ENCODE measurements around the gene TOP3B. TPM values are rescaled to one million over a fixed set of nuclear protein-coding genes. Genes with fewer than 3 reads are reported as not detected.

Gene TOP3B
- total RNA-seq, 1 experiment from 2014 or later = 42.4 TPM

DNA sequence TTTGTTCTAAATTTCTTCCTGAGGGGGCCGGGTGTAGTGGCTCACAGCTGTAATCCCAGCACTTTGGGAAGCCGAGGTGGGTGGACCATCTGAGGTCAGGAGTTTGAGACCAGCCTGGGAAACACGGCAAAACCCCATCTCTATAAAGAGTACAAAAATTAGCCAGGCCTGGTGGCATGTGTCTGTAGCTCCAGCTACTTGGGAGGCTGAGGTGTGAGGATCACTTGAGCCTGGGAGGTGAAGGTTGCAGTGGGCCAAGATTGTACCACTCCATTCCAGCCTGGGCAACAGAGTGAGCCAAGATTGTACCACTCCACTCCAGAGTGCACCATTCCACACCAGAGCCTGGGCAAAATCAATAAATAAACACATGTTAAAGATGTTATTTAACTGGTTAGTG lies 20.6 kb upstream of the TOP3B start:
- no peak for DNase-seq
- Histone ChIP-seq H4K20me1 (ENCODE audit: low read length) (no peaks in the 10 kb centered on the region), H3K4me3 (ENCODE audit: low read length) (no peak overlapping the region), H3K4me1 (ENCODE audit: insufficient read depth, low read length) (no peaks in the 10 kb centered on the region), H2AFZ (ENCODE audit: low read length) (no peak overlapping the region), H3F3A (ENCODE audit: low read length, unreplicated experiment) (no peaks in the 10 kb centered on the region), H3K27me3 (ENCODE audit: low read length) (peaks cover 37% of the 10 kb centered on the region), H3K36me3 (ENCODE audit: low read depth, low read length) (no peaks in the 10 kb centered on the region), H3K27ac (ENCODE audit: low read length) (no peak overlapping the region), H3K9me3 (ENCODE audit: low read length) (no peaks in the 10 kb centered on the region), H3K4me2 (ENCODE audit: low read length) (no peak overlapping the region), H3K9ac (ENCODE audit: low read length) (no peak overlapping the region), H3K9me2 (replicated peaks; ENCODE audit: low read length) (no peaks in the 10 kb centered on the region), H3K79me2 (ENCODE audit: low read length) (no peaks in the 10 kb centered on the region)
- TF ChIP-seq EZH2phosphoT487 (IDR thresholded peaks at IDR 0.05; ENCODE audit: borderline replicate concordance, low read length) (no peak), EZH2 (IDR thresholded peaks at IDR 0.05; ENCODE audit: low read length, unreplicated experiment) (no peak)
- TF ChIP-seq, protein P1, sequence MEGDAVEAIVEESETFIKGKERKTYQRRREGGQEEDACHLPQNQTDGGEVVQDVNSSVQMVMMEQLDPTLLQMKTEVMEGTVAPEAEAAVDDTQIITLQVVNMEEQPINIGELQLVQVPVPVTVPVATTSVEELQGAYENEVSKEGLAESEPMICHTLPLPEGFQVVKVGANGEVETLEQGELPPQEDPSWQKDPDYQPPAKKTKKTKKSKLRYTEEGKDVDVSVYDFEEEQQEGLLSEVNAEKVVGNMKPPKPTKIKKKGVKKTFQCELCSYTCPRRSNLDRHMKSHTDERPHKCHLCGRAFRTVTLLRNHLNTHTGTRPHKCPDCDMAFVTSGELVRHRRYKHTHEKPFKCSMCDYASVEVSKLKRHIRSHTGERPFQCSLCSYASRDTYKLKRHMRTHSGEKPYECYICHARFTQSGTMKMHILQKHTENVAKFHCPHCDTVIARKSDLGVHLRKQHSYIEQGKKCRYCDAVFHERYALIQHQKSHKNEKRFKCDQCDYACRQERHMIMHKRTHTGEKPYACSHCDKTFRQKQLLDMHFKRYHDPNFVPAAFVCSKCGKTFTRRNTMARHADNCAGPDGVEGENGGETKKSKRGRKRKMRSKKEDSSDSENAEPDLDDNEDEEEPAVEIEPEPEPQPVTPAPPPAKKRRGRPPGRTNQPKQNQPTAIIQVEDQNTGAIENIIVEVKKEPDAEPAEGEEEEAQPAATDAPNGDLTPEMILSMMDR (conservative IDR thresholded peaks at IDR 0.05; ENCODE audit: low read depth, low read length) = no peak
- ATAC-seq = no peak
- ChIA-PET CTCF (no interaction called here), POLR2A (ENCODE audit: unreplicated experiment) (no interaction called here)
- BruUV-seq (replicated peaks) = no TSS peak
- intact Hi-C loops (cut with micrococcal nuclease) = no loop called here

DNA sequence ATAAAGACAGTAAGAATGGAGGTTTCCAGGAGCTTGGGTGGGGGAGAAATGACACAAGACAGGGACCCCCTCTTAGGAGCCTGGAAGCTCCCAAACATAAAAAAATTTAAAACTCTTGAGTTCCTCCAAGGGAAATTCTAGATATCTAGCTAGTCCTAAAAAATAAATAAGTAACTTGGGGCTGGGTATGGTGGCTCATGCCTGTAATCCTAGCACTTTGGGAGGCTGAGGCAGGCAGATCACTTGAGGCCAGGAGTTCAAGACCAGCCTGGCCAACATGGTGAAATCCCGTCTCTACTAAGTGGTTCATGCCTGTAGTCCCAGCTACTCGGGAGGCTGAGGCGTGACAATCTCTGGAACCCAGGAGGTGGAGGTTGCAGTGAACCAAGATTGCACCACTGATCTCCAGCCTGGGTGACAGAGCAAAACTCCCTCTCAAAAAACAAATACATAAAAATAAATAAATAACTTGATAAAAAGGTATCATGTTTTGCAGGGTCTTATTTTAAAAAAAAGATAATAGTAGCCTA lies 20.0 kb upstream of the TOP3B start:
- Histone ChIP-seq H3K27ac (ENCODE audit: low read length) (no peak overlapping the region), H3K36me3 (ENCODE audit: low read depth, low read length) (no peaks in the 10 kb centered on the region), H3K79me2 (ENCODE audit: low read length) (no peaks in the 10 kb centered on the region), H3K9ac (ENCODE audit: low read length) (no peak overlapping the region), H3K9me2 (replicated peaks; ENCODE audit: low read length) (no peaks in the 10 kb centered on the region), H4K20me1 (ENCODE audit: low read length) (no peaks in the 10 kb centered on the region), H2AFZ (ENCODE audit: low read length) (no peak overlapping the region), H3F3A (ENCODE audit: low read length, unreplicated experiment) (no peaks in the 10 kb centered on the region), H3K4me2 (ENCODE audit: low read length) (no peak overlapping the region), H3K27me3 (ENCODE audit: low read length) (peaks cover 37% of the 10 kb centered on the region), H3K4me1 (ENCODE audit: insufficient read depth, low read length) (no peaks in the 10 kb centered on the region), H3K4me3 (ENCODE audit: low read length) (no peak overlapping the region), H3K9me3 (ENCODE audit: low read length) (no peaks in the 10 kb centered on the region)
- TF ChIP-seq, protein P1 (conservative IDR thresholded peaks at IDR 0.05; ENCODE audit: low read depth, low read length) = no peak
- TF ChIP-seq EZH2phosphoT487 (IDR thresholded peaks at IDR 0.05; ENCODE audit: borderline replicate concordance, low read length) (no peak), EZH2 (IDR thresholded peaks at IDR 0.05; ENCODE audit: low read length, unreplicated experiment) (no peak)
- intact Hi-C loops (cut with micrococcal nuclease) = no loop called here
- ChIA-PET POLR2A (ENCODE audit: unreplicated experiment) (no interaction called here), CTCF (no interaction called here)
- ATAC-seq (no peak), DNase-seq (no peak)
- no TSS peak for BruUV-seq (replicated peaks)

DNA sequence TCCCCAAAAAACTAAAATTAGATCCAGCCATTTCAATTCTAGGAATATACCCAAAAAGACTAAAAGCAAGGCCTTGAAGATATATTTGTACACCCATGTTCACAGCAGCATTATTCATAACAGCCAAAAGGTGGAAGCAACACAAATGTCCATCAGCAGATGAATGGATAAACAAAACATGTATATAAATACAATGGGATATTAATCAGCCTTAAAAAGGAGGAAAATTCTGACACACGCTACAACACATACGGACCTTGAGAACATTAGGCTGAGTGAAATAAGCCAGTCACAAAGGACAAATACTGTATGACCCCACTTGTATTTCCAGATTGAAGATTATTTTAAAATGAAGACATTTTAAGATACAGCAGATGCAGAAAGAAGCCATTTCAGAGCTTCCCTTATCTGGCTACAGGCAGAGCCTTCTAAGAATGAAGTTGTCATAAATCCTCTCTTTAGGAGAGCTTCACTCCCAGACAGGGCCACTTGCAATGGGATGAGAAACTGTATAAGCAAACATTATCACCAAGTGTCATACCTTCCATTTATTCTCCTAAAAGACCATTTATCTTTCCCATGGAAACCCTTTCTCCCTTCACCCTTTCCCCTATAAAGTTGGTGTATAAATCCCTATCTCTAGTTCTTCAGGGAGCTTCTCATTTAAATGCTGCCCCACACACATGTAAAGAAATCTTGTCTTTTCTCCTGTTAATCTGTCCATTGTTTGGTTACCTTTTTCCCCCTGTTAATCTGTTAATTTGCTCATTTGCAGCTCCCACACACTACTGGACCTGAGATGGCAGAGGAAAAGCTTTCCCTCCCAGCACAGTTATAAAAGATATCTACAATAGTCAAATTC lies 19.3 kb upstream of the TOP3B start:
- BruUV-seq (replicated peaks) = no TSS peak
- CTCF ChIA-PET = no interaction called here
- no peak overlapping the region for H3K4me3 ChIP-seq (ENCODE audit: low read length)
- DNase-seq = no peak
- no peak overlapping the region for H3K27ac ChIP-seq (ENCODE audit: low read length)
- no peaks in the 10 kb centered on the region for H3K4me1 ChIP-seq (ENCODE audit: insufficient read depth, low read length)
- H3K36me3 ChIP-seq (ENCODE audit: low read depth, low read length) = no peaks in the 10 kb centered on the region
- intact Hi-C loops (cut with micrococcal nuclease) = no loop called here
- no peak for ATAC-seq
- H2AFZ ChIP-seq (ENCODE audit: low read length) = no peak overlapping the region
- no peak overlapping the region for H3K4me2 ChIP-seq (ENCODE audit: low read length)
- H3K79me2 ChIP-seq (ENCODE audit: low read length) = no peaks in the 10 kb centered on the region
- peaks cover 37% of the 10 kb centered on the region for H3K27me3 ChIP-seq (ENCODE audit: low read length)
- H3K9ac ChIP-seq (ENCODE audit: low read length) = no peak overlapping the region
- no peaks in the 10 kb centered on the region for H4K20me1 ChIP-seq (ENCODE audit: low read length)
- POLR2A ChIA-PET (ENCODE audit: unreplicated experiment) = no interaction called here
- no peaks in the 10 kb centered on the region for H3F3A ChIP-seq (ENCODE audit: low read length, unreplicated experiment)
- no peaks in the 10 kb centered on the region for H3K9me3 ChIP-seq (ENCODE audit: low read length)
- no peaks in the 10 kb centered on the region for H3K9me2 ChIP-seq (replicated peaks; ENCODE audit: low read length)
- TF ChIP-seq, protein P1 (conservative IDR thresholded peaks at IDR 0.05; ENCODE audit: low read depth, low read length) = no peak
- TF ChIP-seq EZH2phosphoT487 (IDR thresholded peaks at IDR 0.05; ENCODE audit: borderline replicate concordance, low read length) (no peak), EZH2 (IDR thresholded peaks at IDR 0.05; ENCODE audit: low read length, unreplicated experiment) (no peak)

Measured in PC-3 (cell line).